Breast epithelium (tissue), 3 donors: ENCODE measurements around the gene EPHB2.

Experiments
- CTCF ChIP-seq, 3 donors: fragments of 450-650 bp; IDR thresholded peaks; one replicate each; pipeline ENCODE4 v1.5.1; 2016 to 2017; ENCODE audit warnings: antibody characterized with exemption in 3 of 3, mild to moderate bottlenecking in 3 of 3, moderate library complexity in 3 of 3
- POLR2AphosphoS5 ChIP-seq, 3 donors: sonication (generic); formaldehyde crosslinking; IDR thresholded peaks; one replicate each; pipeline ENCODE4 v1.6.1; 2017; ENCODE audit warnings: antibody characterized with exemption in 3 of 3

GRCh38 chr1:22745669-22746585, 35.3 kb downstream of the EPHB2 start:
- no peak for TF ChIP-seq CTCF (IDR thresholded peaks at IDR 0.05)
- TF ChIP-seq POLR2AphosphoS5 (IDR thresholded peaks at IDR 0.05): no peak
